ENCODE data around the gene PHLDA2. TPM values are rescaled to one million over a fixed set of nuclear protein-coding genes. Genes with fewer than 3 reads are reported as not detected.

Gene PHLDA2
- total RNA-seq, 2 experiments from 2014 or later = 1.1 to 3.6 TPM

GRCh38 chr11:2890466-2891294, 38.5 kb downstream of the PHLDA2 start:
- peaks cover 20% of the 10 kb centered on the region for H3K4me1 Mint-ChIP-seq
- DNase-seq (no peak), ATAC-seq (no peak)
- peaks cover 14% of the 10 kb centered on the region for H3K27me3 Mint-ChIP-seq
- H3K27ac Mint-ChIP-seq = no peak overlapping the region
- no peak overlapping the region for H3K4me3 Mint-ChIP-seq
- no peaks in the 10 kb centered on the region for H3K9me3 Mint-ChIP-seq (ENCODE audit: low read depth)
- CTCF ChIA-PET = interaction anchor here (1.7 to 13.8 kb wide), 10 partner anchors 12 to 585 kb away, joined by 4 to 471 read pairs (median 25); partner anchors contain the start of genes PHLDA2 and TSSC4
- no peaks in the 10 kb centered on the region for H3K36me3 Mint-ChIP-seq

GRCh38 chr11:2889362-2890273, 39.6 kb downstream of the PHLDA2 start:
- DNase-seq (no peak), ATAC-seq (no peak)
- CTCF ChIA-PET = interaction anchor here (1.2 to 13.8 kb wide), 13 partner anchors 9 to 584 kb away, joined by 3 to 471 read pairs (median 12); partner anchors contain the start of gene PHLDA2
- Mint-ChIP-seq H3K4me1 (peaks cover 22% of the 10 kb centered on the region), H3K9me3 (ENCODE audit: low read depth) (no peaks in the 10 kb centered on the region), H3K27ac (no peak overlapping the region), H3K4me3 (no peak overlapping the region), H3K36me3 (no peaks in the 10 kb centered on the region), H3K27me3 (peaks cover 17% of the 10 kb centered on the region)

- peak; percentile 90 for DNase-seq
- Mint-ChIP-seq H3K4me1 (peaks cover 22% of the 10 kb centered on the region), H3K9me3 (ENCODE audit: low read depth) (no peaks in the 10 kb centered on the region), H3K4me3 (no peak overlapping the region), H3K27ac (no peak overlapping the region), H3K36me3 (no peaks in the 10 kb centered on the region), H3K27me3 (peaks cover 20% of the 10 kb centered on the region)
- CTCF ChIA-PET = interaction anchor here (0.9 to 13.8 kb wide), 22 partner anchors 10 to 583 kb away, joined by 3 to 471 read pairs (median 5); partner anchors contain the start of gene PHLDA2
- ATAC-seq = peak; percentile 31
Observed at GRCh38 chr11:2888266-2888968, 40.8 kb downstream of the PHLDA2 start.

DNA sequence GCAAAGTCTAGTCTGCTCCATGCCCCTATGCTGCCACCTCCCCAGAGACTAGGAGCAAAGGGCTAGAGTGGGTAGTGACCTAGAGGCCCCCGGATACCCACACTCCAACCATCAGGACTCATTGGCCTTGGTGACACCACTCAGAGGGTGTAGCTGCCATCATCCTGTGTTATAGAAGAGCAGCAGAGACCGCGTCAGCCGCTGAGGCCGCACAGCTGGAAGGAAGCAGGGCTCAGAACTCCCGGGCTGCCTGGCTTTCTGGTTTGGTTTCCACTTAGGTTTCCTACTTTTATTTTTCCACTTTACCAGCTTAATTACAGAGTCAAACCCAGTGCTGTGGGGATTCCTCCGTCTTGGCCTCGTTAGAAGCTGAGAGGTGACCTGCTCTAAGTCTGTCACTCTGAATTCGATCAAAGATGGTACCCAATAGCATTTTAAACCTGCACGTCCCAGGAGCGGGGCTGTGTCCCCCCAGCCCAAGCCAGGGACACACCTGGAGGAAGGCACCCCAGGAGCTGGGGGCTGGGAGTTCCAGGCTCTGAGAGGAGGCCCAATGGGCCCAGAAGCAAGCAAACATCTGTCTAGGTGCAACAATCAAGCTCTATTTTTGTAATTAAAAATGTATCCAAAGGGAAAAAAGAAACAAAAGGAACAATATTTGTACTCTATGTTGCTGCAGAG, 41.6 kb downstream of the PHLDA2 start:
- Mint-ChIP-seq H3K4me1 (peaks cover 19% of the 10 kb centered on the region), H3K4me3 (no peak overlapping the region), H3K9me3 (ENCODE audit: low read depth) (no peaks in the 10 kb centered on the region), H3K27me3 (peaks cover 28% of the 10 kb centered on the region), H3K36me3 (no peaks in the 10 kb centered on the region), H3K27ac (no peak overlapping the region)
- CTCF ChIA-PET = interaction anchor here (0.6 to 13.8 kb wide), 27 partner anchors 10 to 582 kb away, joined by 3 to 471 read pairs (median 5); partner anchors contain the start of genes CARS1 and PHLDA2
- ATAC-seq (no peak), DNase-seq (no peak)

GRCh38 chr11:2886936-2887335, 42.3 kb downstream of the PHLDA2 start:
- no peak overlapping the region for H3K4me3 Mint-ChIP-seq
- peaks cover 14% of the 10 kb centered on the region for H3K4me1 Mint-ChIP-seq
- no peak overlapping the region for H3K27ac Mint-ChIP-seq
- no peak for ATAC-seq
- CTCF ChIA-PET = interaction anchor here (1.0 to 13.8 kb wide), 14 partner anchors 12 to 581 kb away, joined by 3 to 471 read pairs (median 11); partner anchors contain the start of gene PHLDA2
- no peak for DNase-seq
- H3K36me3 Mint-ChIP-seq = no peaks in the 10 kb centered on the region
- peaks cover 33% of the 10 kb centered on the region for H3K27me3 Mint-ChIP-seq
- no peaks in the 10 kb centered on the region for H3K9me3 Mint-ChIP-seq (ENCODE audit: low read depth)

DNA sequence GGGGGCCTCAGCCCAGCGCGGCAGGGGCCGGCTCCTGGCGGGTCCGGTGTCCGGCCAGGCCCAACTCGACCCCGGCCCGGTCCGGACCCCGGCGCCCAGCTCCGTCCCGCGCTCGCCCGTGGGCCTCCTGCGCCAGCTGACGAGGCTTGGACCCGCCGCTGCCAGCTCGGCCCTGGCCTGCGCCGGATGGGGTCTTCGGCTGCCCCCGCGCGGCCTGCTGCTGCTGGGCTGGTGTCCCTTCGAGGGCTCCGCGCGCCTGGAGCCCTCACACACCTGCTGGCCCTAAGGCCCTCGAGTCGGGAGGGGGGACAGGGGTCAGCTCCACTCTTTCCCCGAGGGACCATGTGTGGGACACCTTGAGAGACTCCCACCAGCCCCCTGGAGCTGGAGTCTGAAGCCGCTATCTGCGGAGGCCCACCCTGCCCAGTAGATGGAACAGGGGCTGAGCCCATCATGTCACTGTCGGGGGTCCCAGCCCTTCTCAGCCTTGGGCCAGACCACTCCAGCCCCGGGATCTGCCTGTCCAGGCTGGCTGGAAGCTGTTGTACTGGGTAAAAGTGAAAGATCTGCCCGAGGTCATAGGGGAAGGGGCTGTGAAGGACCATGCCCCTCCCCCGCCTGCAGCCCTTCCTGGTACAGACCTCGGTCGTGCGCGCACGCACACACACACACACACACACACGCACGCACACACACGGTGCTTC, 42.9 kb downstream of the PHLDA2 start:
- H3K4me1 Mint-ChIP-seq = peaks cover 9% of the 10 kb centered on the region
- ATAC-seq (peak; percentile 14), DNase-seq (no peak)
- no peaks in the 10 kb centered on the region for H3K36me3 Mint-ChIP-seq
- CTCF ChIA-PET = interaction anchor here (1.1 to 13.8 kb wide), 9 partner anchors 17 to 581 kb away, joined by 3 to 471 read pairs (median 15); a partner anchor contains a TSS
- no peaks in the 10 kb centered on the region for H3K9me3 Mint-ChIP-seq (ENCODE audit: low read depth)
- no peak overlapping the region for H3K4me3 Mint-ChIP-seq
- no peak overlapping the region for H3K27ac Mint-ChIP-seq
- peaks cover 35% of the 10 kb centered on the region for H3K27me3 Mint-ChIP-seq

GRCh38 chr11:2885678-2886081, 43.5 kb downstream of the PHLDA2 start, which contains the start of gene CDKN1C:
TSS of gene CDKN1C (minus strand) at chr11:2885775. CDS start at chr11:2885456, 319 bp downstream.
- CTCF ChIA-PET = interaction anchor here (0.6 to 13.8 kb wide), 9 partner anchors 13 to 580 kb away, joined by 3 to 471 read pairs (median 5); a partner anchor contains a TSS
- Mint-ChIP-seq H3K27me3 (peaks cover 35% of the 10 kb centered on the region), H3K4me3 (peak within 1 kb of the TSS; percentile 75)

DNA sequence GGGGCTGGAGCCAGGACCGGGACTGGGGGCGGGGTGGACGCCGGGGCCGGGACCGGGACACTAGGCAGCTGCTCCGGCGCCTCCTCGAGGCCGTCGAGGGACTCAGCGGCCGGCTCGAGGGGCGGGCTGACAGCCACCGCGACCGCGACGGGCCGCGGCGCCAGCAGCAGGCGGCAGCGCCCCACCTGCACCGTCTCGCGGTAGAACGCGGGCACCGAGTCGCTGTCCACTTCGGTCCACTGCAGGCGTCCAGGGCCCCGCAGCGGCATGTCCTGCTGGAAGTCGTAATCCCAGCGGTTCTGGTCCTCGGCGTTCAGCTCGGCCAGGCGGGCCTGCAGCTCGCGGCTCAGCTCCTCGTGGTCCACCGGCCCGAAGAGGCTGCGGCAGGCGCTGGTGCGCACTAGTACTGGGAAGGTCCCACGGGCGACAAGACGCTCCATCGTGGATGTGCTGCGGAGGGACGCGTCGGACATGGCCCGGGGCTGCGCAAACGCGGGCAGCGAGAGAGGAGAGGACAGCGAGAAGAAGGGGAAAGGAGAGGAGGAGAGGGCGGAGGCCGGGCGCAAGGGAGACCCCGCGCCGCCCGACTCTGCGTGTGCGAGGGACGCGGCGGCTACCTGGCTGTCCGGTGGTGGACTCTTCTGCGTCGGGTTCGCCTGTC, 44.1 kb downstream of the PHLDA2 start:
- Mint-ChIP-seq H3K4me1 (peaks cover 9% of the 10 kb centered on the region), H3K27ac (no peak overlapping the region), H3K4me3 (peak overlapping the region; percentile 75), H3K27me3 (peaks cover 35% of the 10 kb centered on the region), H3K36me3 (no peaks in the 10 kb centered on the region), H3K9me3 (ENCODE audit: low read depth) (no peaks in the 10 kb centered on the region)
- DNase-seq (no peak), ATAC-seq (peak; percentile 3)
- CTCF ChIA-PET = interaction anchor here (0.6 to 13.8 kb wide), 8 partner anchors 14 to 554 kb away, joined by 3 to 471 read pairs (median 4); a partner anchor contains a TSS

More at GRCh38 chr11:2885678-2886081, 43.5 kb downstream of the PHLDA2 start, which contains the start of gene CDKN1C:
- peaks cover 9% of the 10 kb centered on the region for H3K4me1 Mint-ChIP-seq
- no peak within 1 kb of the TSS for H3K27ac Mint-ChIP-seq
- ATAC-seq (peak; percentile 92), DNase-seq (peak; percentile 83)
- H3K9me3 Mint-ChIP-seq (ENCODE audit: low read depth) = no peaks in the 10 kb centered on the region
- H3K36me3 Mint-ChIP-seq = no peaks in the 10 kb centered on the region

- CTCF ChIA-PET = interaction anchor here (1.1 to 13.8 kb wide), 5 partner anchors 8 to 578 kb away, joined by 4 to 471 read pairs (median 5); no protein-coding TSS in a partner anchor
- Mint-ChIP-seq H3K36me3 (no peaks in the 10 kb centered on the region), H3K4me3 (no peak overlapping the region), H3K4me1 (peaks cover 9% of the 10 kb centered on the region), H3K27me3 (peaks cover 35% of the 10 kb centered on the region), H3K9me3 (ENCODE audit: low read depth) (no peaks in the 10 kb centered on the region), H3K27ac (no peak overlapping the region)
- DNase-seq = no peak
- no peak for ATAC-seq
Observed at GRCh38 chr11:2883979-2884815, 45.0 kb downstream of the PHLDA2 start.

- peaks cover 9% of the 10 kb centered on the region for H3K4me1 Mint-ChIP-seq
- no peak overlapping the region for H3K4me3 Mint-ChIP-seq
- peaks cover 35% of the 10 kb centered on the region for H3K27me3 Mint-ChIP-seq
- CTCF ChIA-PET = interaction anchor here (1.1 to 13.8 kb wide), 3 partner anchors 9 to 578 kb away, joined by 4 to 471 read pairs (median 5); no protein-coding TSS in a partner anchor
- no peaks in the 10 kb centered on the region for H3K36me3 Mint-ChIP-seq
- H3K9me3 Mint-ChIP-seq (ENCODE audit: low read depth) = no peaks in the 10 kb centered on the region
- no peak for ATAC-seq
- DNase-seq = no peak
- H3K27ac Mint-ChIP-seq = no peak overlapping the region
Observed at GRCh38 chr11:2883640-2883978, 45.6 kb downstream of the PHLDA2 start.

All from activated CD8-positive, alpha-beta memory T cell treated with anti-CD3 and anti-CD28 coated beads, Interleukin-2, amount 10 ng/mL, durations not matched to agents 7 days and 5 days (primary cell).